ENCODE data around the gene EML4. TPM values are rescaled to one million over a fixed set of nuclear protein-coding genes. Genes with fewer than 3 reads are reported as not detected.

The EML4 gene
- total RNA-seq, 1 experiment from 2014 or later = 107 TPM

GRCh38 chr2:42266236-42266635 is 97.1 kb downstream of the EML4 start:
- ATAC-seq = no peak
- BruUV-seq (replicated peaks) = TSS peak; percentile 4
- Histone ChIP-seq H3K4me3 (ENCODE audit: low read depth in 2 of 2, low read length in 2 of 2) (no peak overlapping the region), H3K27ac (ENCODE audit: low read length) (no peak overlapping the region), H3K36me3 (ENCODE audit: control insufficient read depth, insufficient read depth, low read length) (peaks cover 25% of the 10 kb centered on the region), H3K9me3 (ENCODE audit: control insufficient read depth, insufficient read depth, low read depth, low read length) (no peaks in the 10 kb centered on the region), H3K27me3 (ENCODE audit: control insufficient read depth, insufficient read depth, low read length) (no peaks in the 10 kb centered on the region), H3K4me1 (ENCODE audit: control insufficient read depth, insufficient read depth, low read length) (no peaks in the 10 kb centered on the region)
- CTCF ChIA-PET = no interaction called here
- in situ Hi-C loops (cut with HindIII; ENCODE audit: low pct_unique_long_range_greater_than_20kb, low sequenced_read_pairs) = no loop called here
- no peak for DNase-seq (ENCODE audit: low read depth, low spot score)
- POLR2A ChIA-PET = no interaction called here
- intact Hi-C loops (cut with micrococcal nuclease; ENCODE audit: unreplicated experiment) = no loop called here
- TF ChIP-seq TCF7L2 (IDR thresholded peaks at IDR 0.05; ENCODE audit: low read depth, low read length) = no peak
- no peak for TF ChIP-seq CTCF (IDR thresholded peaks at IDR 0.05)
- no peak for TF ChIP-seq POLR2AphosphoS5 (IDR thresholded peaks at IDR 0.05; ENCODE audit: low read depth, low read length)
- no peak for TF ChIP-seq REST (IDR thresholded peaks at IDR 0.05; ENCODE audit: insufficient read depth in 1 of 2, low read depth in 2 of 2, low read length in 1 of 2)
- TF ChIP-seq SIN3A (IDR thresholded peaks at IDR 0.05; ENCODE audit: borderline replicate concordance, insufficient read depth, low read depth, low read length) = no peak

- Histone ChIP-seq H3K9me3 (ENCODE audit: control insufficient read depth, insufficient read depth, low read depth, low read length) (no peaks in the 10 kb centered on the region), H3K27me3 (ENCODE audit: control insufficient read depth, insufficient read depth, low read length) (no peaks in the 10 kb centered on the region), H3K27ac (ENCODE audit: low read length) (no peak overlapping the region), H3K36me3 (ENCODE audit: control insufficient read depth, insufficient read depth, low read length) (peaks cover 20% of the 10 kb centered on the region), H3K4me3 (ENCODE audit: low read depth in 2 of 2, low read length in 2 of 2) (no peak overlapping the region), H3K4me1 (ENCODE audit: control insufficient read depth, insufficient read depth, low read length) (no peaks in the 10 kb centered on the region)
- TF ChIP-seq TCF7L2 (IDR thresholded peaks at IDR 0.05; ENCODE audit: low read depth, low read length) (no peak), REST (IDR thresholded peaks at IDR 0.05; ENCODE audit: insufficient read depth in 1 of 2, low read depth in 2 of 2, low read length in 1 of 2) (no peak)
- no TSS peak for BruUV-seq (replicated peaks)
- POLR2A ChIA-PET = no interaction called here
- in situ Hi-C loops (cut with HindIII; ENCODE audit: low pct_unique_long_range_greater_than_20kb, low sequenced_read_pairs) = no loop called here
- ATAC-seq = no peak; the same call in 1 of the 2 replicates
- intact Hi-C loops (cut with micrococcal nuclease; ENCODE audit: unreplicated experiment) = no loop called here
- no peak for DNase-seq (ENCODE audit: low read depth, low spot score)
- CTCF ChIA-PET = no interaction called here
These were observed 98.4 kb downstream of the EML4 start for GRCh38 chr2:42267530-42267929.

Measured in Panc1 (cell line).